ENCODE results near the gene YY1.
"Not testable (repeated sequence)": the region's sequence is repeated elsewhere in the genome, so short reads cannot be mapped to it uniquely, and the experiment has no call there.

Gene YY1

DNA sequence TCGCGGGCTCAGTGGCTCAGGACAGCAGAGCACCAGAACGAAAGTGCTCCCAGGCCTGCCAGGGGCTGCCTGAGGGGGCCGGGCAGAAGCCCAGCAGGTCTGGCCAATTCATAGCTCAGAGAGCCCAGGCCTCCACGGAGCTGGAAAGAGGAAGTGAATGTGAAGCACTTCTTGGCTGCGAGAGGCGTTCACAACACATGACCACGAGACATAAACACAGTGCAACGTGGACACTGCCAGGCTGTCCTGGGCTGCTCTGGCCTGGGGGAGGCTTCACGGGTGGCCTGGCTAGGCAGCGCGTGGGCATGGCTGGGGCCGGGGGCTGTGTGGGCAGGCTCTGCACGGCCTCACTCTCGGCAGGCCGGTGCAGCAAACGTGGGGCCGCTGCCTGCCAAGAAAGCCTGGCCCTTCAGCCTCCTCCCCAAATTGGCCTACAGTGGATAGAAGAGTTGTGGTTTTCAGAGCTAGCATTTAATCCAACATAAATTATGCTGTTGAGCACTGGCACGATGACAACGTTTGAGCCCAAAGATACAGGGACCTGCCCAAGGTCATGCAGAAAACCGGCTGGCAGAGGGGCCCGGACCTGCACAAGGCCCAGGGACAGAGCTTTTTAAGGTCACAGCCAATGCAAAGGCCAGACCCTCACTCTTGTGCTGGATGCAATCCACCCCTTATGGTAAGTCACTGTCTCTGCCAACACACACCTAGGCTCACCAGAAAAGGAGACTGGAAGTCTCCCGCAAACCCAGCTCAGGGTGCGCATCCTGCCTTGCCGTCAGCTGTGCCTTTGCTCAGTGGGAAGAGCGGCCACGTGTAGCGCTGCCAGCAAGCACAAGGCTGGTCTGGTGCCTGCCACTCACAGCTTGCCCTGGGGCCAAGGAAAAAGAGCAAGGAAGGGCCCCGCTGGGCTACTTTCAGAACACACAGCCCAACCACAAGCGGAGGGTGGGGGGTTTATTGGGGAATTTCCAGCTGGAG is 58.7 kb downstream of the YY1 start:
- peak; percentile 89 for DNase-seq (ENCODE audit: low spot score)

DNA sequence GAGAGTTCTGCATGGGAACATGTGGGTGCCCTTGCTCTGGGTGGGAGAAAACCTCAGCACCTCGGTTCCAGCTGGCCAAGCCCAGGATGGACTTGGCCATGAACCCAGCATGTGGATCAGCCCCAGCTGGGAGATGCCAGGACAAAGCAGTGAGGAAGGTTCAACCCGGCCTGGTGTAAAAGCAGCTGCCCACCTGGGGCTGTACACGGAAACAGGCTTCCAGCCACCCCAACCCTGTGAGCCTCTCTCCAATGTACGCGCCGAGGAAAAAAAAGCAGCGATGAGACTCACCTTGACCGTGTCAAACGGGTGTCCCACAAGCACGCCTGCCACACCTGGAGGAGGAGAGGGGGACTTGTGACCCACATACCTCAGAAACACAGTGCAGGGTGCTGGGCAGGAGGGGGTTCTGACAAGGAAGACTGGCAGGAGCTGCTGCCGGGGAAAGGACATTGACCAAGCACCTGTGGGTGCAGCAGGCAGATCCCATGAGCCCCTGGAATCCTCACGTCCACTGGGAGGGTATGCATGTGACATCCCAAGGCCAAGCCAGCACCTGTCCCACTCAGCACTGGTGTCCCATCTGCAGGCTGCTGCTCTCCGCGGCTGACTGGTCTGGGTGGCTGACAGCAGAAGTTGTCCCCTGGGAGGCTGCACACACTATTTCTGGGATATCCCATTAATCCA is 59.8 kb downstream of the YY1 start:
- no peak for DNase-seq (ENCODE audit: low spot score)

DNA sequence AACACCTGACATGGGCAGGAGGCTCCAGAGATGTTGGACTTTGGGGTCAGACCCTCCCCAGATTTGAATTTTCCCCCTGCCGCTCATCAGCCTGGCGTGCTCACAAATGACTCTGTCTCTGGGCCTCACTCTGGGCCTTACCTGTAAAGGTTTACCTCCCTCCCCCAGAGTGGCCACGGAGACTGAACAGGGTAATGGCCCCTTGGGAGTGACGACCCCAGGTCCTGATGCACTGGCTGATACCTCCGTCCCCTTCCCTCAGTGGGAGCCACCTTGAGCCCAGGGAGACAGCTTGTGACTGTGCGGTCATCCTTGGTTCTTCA is 60.3 kb downstream of the YY1 start:
- DNase-seq (ENCODE audit: low spot score): no peak

DNA sequence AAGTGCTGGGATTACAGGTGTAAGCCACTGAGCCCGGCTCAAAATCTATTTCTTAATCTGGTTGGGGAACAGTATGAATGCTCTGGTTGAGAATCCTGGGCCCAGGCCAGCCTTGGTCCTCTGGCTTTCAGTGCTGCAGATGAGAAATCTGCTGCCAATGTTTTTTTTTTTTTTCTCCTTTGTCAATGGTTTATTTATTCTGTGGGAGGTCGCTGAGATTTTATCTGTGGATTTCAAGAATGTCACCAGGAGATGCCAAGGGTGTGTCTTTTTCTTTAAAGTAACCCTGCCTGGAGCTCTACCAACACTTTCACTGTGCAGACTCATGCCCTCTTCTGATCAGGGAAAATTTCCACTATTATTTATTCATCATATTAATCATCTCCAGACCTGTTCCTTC is 63.7 kb downstream of the YY1 start:
- no peak for DNase-seq (ENCODE audit: low spot score)

DNA sequence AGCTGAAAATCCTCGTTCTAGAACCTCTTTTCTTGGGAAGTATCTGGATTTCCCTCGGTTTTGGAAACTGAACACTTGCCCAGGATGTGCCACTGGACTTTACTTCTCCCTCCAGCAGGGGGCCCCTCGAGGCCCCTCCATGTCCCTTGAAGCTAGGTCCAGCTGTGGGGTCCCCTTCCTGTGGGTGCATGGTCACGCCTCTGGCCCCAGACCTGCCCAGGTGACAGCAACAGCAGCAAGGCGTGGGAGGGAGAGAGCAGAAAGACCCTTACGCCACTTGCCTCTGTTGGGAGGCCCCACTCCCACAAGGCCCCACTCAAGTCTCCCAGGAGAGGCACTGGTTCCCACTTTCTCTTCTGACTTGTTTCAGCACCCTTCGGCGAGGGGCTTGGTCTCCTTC is 64.2 kb downstream of the YY1 start:
- DNase-seq (ENCODE audit: low spot score): no peak

DNA sequence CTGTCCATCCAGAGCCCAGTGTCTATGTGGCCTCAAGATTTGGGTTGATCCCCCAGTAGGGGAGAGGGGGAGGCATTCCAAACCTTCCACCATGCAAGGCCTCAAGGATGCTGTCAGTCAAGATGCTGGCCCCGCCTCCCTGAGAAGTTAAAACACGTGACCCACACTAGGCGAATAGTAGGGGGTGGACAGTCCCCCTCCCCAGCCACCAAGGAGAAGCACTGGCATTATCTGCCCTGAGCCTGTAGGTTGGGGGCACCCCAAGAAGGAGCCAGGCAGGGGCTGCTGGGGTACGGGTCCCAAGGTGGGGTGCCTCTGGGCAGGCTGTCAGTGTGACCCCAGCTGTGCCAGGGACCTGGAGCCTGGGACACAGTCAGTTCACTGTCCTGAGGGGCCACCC is 65.0 kb downstream of the YY1 start:
- no peak for DNase-seq (ENCODE audit: low spot score)

DNA sequence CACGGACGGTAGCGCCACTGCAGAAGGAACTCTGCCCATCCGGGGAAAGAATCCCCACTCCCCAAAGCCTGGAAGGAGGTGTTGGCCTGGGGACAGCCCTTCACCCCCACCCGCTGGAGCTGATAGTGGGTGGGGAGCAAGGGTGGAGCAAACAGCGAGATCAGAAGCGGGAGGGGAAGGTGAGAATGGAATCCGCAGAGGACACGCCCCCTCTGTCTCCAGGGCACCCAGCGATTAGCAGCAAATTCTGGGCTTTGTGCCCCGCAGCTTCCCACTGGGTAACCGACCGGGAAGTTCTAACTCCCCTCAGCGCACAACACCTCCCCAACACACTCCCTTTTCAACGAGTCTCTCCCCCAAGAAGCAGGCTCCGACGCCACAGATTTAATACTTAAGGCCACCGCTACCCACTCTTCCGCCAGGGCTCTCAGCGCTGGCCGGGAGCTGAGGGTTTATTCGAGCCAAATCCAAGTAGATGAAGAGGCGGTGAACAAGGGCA is 65.9 kb downstream of the YY1 start:
- no peak for DNase-seq (ENCODE audit: low spot score)

DNA sequence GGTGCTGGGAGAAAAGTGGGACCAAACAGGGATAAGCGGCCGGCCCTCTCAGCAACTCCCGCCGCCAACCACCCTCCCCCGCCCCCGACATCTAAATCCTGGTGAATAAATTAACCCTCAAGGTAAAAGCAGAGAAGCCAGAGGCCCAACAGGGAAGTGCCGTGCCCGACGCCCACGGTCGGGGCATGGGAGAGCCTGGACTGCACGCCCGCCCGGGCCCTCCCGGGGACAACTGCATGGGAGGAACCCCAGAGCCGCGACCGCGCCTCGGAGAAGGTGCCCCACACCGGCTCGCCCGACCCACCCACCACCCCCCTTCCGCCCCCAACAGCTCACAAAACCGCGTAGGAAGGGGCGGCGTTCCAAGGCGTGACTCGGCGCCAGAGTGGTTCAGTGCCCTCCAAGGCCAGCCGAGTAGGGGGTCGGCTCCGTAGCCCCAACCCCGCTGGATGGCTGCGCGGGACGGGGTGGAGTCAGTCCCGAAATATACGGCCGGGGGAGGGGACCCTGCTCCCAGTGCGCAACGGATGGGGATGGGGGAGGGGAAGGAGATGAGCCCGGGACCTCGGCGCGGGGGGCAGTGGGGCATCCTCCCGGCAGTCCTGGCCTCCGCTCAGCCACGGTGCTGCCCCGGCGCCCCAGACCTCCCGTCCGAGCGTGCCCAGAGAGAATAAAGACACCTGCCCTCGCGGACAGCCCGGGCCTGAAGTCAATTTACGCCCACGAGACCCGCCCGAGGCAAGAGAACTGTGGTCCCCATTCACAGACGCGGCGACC is 66.6 kb downstream of the YY1 start:
- no peak for DNase-seq (ENCODE audit: low spot score)

DNA sequence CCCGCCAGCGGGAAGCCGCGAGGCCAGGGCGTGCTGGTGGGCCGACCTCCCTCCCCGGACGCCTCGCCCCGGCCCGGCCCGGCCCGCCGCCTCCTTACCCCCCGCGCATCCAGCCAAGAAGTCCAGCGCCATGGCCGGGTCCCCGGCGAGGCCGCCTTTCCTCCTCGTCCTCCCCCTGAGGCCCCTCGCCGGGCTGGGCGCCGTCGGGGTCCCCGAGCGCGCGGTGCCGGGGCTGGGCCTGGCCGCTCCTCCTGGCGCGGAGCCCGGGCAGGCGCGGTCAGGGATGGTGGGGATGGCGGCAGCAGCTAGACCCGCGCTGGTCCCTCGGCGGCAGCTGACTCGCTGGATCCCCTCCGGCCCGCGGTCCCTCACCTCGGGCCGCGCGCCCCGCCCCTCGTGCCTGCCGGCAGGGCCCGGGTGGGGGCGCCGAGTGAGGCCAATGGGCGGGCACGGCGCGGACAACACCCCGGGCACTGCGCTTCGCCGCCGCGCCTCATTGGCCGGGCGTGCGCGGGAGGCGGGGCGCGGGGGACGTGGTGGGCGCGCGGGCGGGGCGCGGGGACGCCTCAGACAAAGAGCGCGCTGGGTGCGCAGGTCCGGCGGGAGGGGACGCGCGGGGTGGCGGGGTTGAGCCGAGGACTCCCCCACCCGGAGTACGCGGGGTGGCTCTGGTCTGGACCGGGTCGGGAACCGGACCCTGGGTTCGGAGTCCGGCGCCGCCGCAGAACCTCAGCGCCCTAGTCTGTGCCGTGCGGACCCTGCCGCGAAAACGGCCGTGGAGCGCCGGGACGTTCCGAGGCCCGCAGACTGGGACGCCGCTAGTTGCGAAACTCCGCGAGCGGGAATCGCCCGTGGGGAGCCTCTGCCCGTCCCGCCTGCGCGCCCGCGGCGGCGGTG is 67.4 kb downstream of the YY1 start, which contains the start of gene SLC25A29:
TSS of gene SLC25A29 (minus strand) at position 344 of the 897 bp plus-strand sequence. CDS start at position 132, 212 bp downstream.
- peak; percentile 92 for DNase-seq (ENCODE audit: low spot score)

DNA sequence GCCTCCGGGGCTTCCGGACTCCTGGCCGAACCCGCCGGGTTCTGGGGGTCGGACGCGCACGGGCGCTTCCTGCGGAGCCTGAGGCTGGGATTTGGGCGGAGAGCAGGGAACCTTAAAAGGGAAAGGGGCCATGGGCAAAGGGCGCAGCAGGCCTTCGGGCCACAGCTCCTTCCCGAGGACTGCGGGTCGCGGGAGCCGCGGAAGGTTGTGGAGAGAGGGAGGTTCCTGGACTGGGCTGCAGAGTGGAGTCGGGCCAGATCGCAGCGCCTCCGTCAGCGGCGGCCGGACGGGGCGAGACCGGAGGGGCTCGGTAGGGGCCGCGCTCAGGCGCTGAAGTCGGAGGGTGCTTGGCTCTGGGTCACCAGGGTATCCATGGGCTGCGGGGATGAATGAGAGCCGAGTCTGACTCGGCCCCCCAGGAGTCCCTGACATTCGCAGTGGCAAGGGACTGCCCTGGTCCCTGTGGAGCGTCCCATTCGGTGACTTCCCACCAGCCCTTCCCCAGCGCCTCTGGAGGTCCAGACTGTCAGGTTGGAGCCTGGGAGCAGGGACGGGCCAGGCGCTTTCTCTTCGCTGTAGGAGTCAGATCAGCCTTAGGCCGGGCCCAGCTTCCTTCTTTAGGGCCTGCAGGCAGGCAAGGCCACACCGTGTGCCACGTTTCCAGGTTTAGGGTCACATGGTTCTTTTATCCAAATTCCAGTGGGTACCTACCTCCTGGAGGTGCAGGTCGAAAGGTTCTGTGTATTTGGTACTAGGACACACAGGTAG is 68.2 kb downstream of the YY1 start:
- no peak for DNase-seq (ENCODE audit: low spot score)

DNA sequence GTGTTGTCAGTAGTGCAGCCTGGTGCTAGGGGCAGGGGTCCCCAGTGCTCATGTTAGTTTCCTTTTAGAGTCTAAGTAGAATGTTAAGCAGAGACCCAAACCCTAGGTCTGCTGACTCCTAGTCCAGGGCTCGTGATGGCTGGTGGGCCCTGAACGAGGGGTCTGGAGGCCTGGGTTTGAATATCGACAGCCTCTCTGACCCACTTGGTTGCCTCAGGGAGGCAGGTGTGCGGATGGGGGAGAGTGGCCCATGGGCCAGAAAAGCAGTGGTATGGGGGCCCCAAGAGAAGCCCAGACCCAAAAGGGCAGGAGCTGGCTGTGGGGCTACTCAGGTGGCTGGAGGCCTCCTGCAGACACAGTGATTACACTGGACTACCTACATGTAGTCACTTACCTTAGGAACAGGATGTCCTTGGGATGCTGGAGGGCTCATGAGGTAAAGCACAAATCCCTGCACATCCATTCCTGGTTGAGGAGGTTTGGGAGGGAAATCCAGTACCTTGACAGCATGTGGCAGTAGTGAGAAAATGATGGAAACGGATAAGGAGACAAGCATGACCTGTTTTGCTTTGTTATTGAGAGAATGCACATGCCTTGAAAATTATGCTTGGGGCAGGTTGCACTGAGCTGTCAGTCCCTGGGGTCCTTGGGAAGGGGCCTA is 69.0 kb downstream of the YY1 start:
- no peak for DNase-seq (ENCODE audit: low spot score)

DNA sequence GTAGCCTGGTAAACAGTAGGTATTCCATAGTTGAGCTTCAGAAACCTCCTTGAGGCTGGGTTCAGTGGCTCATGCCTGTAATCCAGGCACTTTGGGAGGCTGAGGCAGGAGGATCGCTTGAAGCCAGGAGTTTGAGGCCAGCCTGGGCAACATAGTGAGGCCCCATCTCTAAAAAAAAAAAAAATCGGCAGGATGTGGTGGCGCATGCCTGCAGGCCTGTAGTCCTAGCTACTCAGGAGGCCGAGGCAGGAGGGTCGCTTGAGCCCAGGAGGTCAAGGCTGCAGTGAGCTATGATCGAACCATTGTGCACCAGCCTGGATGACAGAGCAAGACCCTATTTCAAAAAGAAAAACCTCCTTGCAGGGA is 69.5 kb downstream of the YY1 start:
- not testable (repeated sequence) for DNase-seq (ENCODE audit: low spot score)

DNA sequence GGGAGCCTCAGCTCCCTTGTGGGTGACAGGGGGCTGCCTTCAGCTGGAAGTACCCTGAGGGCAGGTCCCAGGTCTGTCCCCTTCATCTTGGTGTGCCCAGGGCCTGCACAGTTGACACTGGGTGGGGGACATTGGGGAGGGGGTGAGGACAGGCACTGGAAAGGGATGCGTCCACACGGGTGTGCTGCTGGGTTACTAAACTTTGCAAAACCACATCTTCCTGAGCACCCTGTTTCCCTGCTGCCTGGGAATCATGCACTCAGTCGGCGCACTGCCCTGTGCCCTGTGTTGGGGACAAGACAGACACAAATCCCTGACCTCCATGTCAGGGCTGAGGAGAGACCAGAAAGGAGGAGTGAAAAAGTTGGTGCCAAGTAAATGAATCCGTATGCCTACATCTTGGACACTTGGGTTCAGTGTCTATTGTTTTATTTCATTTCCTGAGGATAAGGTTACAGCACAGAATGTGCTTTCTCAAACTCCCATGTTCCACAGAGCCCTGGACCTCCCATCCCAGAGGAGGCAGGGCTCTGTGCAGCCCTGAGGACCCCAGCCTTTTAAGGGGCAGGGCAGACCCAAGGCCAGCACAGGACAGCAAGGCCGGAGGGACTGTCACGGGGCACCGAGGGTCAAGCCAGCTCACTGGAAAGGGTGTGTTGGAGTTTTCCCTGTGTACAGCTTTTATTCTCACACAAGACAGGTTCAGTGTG is 70.2 kb downstream of the YY1 start:
- DNase-seq (ENCODE audit: low spot score): no peak

DNA sequence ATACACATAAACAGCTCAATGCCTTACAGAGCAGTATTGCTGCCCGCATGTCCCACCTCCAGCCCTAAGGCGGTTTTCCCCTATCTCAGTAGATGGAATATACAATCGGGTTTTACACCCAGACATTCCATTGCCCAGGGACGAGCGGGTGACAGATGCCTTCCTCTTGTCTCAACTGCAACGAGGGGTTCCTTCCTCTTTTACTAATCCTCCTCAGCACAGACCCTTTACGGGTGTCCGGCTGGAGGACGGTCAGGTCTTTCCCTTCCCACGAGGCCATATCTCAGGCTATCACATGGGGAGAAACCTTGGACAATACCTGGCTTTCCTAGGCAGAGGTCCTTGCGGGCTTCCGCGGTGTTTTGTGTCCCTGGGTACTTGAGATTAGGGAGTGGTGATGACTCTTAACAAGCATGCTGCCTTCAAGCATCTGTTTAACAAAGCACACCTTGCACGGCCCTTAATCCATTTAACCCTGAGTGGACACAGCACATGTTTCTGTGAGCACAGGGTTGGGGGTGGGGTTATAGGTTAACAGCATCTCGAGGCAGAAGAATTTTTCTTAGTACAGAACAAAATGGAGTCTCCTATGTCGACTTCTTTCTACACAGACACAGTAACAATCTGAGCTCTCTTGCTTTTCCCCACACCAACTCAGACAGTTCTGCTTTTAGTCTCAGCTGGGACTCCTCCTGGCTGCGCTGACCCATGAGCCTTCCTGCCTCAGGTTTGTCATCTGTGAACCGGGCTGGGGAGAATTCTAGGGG is 73.3 kb downstream of the YY1 start:
- not testable (repeated sequence) for DNase-seq (ENCODE audit: low spot score)

DNA sequence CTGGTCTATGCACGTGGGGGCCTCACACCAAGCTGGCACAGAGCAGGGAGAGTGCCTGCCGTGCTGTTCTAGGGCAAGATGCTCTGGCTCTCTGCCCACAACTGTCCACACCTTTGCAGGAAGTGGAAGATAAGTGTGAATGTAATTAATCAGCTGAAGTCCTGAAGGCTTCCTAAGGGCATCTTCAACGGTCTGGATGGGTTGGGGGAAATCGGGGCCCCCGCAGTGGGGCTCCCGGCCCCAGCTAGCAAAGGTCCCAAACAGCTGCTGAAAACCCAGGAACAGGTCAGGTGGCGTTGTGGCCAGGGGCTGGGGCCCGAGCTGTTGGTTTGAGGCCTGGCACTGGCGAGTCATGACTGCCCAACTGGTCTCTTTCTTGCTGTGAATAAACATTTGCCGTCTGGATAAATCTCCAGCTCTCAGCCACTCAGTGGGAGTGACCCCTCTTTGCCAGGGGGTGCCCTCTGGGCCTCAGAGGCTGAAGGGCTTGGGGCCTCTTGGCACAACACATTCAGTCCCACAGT is 74.0 kb downstream of the YY1 start:
- DNase-seq (ENCODE audit: low spot score): no peak

DNA sequence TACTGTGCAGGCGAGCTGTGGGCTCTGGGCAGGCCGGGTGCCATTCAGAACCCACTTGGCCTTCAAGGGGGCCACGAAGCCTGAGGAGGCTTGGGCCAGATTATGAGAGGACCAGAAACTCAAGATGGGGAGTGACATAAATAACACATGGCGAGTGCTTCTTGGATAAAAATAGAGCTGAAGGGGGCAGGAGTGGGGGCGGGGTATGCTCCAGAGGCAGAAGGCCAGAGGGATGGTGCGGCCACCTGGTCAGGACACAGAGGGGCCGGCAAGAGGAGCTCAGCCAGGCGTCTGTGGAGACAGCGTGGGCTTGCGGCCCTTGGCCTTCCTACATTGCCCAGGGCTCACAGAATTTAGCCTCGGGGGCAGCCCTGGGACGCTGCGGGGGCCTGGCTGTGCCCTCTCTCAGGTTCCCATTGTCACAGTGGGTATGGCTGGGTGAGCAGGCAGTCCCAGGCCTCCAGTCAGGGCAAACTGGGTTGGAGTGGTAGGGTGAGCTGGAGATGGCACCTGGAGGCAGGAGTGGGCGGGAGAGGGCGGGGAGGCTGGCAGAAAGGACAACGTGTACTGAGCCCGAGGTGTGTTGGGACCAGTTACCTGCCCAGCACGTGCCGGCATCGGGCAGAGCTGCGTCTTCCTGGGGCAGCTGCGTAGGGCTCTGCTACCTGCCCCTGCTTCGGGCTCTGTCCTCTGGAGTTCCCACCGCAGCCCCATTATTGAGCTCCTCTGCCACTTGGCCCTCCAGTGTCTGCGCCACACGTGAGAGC is 74.7 kb downstream of the YY1 start:
- no peak for DNase-seq (ENCODE audit: low spot score)

DNA sequence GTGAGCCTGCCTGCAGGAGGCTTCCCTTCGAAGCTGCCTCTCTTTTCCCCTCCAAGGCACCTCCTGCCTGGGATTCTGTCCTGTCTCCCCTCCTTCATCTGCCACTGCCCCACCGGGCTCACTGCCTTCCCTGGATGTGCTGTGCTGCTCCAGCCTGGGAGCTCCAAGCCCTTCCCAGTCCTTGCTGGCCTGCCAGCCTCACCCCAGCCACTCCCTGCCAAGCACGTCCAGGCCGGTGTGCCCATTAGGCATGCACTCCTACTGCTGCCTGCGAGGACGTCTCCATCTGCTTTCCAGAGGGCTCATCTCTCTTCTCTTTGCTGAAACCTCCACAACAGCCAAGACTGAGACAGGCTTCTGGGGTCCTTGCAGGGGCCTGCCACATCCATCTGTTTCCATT is 75.8 kb downstream of the YY1 start:
- DNase-seq (ENCODE audit: low spot score): no peak

DNA sequence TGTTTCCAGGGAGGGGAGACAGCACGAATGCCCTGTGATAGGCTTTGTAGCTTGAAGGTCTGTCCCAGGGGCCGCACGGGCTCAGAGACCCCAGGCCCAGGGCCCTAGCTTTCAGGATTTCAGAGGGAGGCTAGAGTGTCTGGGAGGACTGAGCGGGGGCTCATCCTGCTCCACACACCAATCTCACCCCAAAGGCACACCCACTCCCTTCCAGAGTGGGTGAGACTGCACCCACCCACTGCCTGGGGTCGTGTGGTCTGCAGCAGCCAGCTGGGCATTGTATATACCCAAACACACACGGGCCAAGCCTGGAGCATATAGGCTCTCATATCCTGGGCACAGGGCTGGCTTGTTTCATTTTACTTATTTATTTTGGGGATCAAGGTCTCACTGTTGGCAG is 78.4 kb downstream of the YY1 start:
- DNase-seq (ENCODE audit: low spot score): no peak

All from germinal center (tissue), 1 donor.